Suprapubic skin (tissue), 4 donors: Measurements from ENCODE around the gene IKBIP. TPM values are rescaled to one million over a fixed set of nuclear protein-coding genes. Genes with fewer than 3 reads are reported as not detected.

Experiments
- DNase-seq, 2 donors: peaks; one replicate each; pipeline ENCODE4 v3.0.0-alpha.2; 2019; ENCODE audit warnings: low spot score in 2 of 2
- H3K27ac ChIP-seq: fragments of 200-600 bp; sonication (generic); one replicate; pipeline ENCODE4 v1.5.1; 2019
- H3K27me3 ChIP-seq: fragments of 200-600 bp; sonication (generic); one replicate; pipeline ENCODE4 v1.5.1; 2019
- H3K36me3 ChIP-seq: fragments of 200-600 bp; sonication (generic); one replicate; pipeline ENCODE4 v1.5.1; 2019
- H3K4me1 ChIP-seq: fragments of 200-600 bp; sonication (generic); one replicate; pipeline ENCODE4 v1.5.1; 2019
- H3K4me3 ChIP-seq: fragments of 200-600 bp; sonication (generic); one replicate; pipeline ENCODE4 v1.5.1; 2019; ENCODE audit warnings: mild to moderate bottlenecking
- H3K9me3 ChIP-seq: fragments of 200-600 bp; sonication (generic); one replicate; pipeline ENCODE4 v1.5.1; 2019
- CTCF ChIP-seq, 2 donors: fragments of 200-600 bp in 1 of 2; fragments of 450-650 bp in 1 of 2; sonication (generic) in 1 of 2; IDR thresholded peaks; one replicate each; pipeline ENCODE4 v1.5.1; 2016 to 2019; ENCODE audit warnings: antibody characterized with exemption in 2 of 2, mild to moderate bottlenecking in 1 of 2, moderate library complexity in 1 of 2
- EP300 ChIP-seq: sonication (generic); formaldehyde crosslinking; IDR thresholded peaks from one replicate; pipeline ENCODE4 v1.6.1; 2017; ENCODE audit warnings: antibody characterized with exemption
- POLR2A ChIP-seq, 2 donors: fragments of 450-650 bp; IDR thresholded peaks; one replicate each; pipeline ENCODE4 v1.6.1; 2017; ENCODE audit warnings: antibody characterized with exemption in 2 of 2, mild to moderate bottlenecking in 2 of 2, moderate library complexity in 2 of 2
- POLR2AphosphoS5 ChIP-seq, 3 donors: sonication (generic); formaldehyde crosslinking; IDR thresholded peaks; one replicate each; pipeline ENCODE4 v1.6.1; 2017; ENCODE audit warnings: antibody characterized with exemption in 3 of 3
- WGBS: methylation state at CpG from one replicate; pipeline ENCODE4 v1.1.5; 2018; 5-methylcytosine and 5-hydroxymethylcytosine counted together
- total RNA-seq, 4 donors: library from RNA; depleted of rRNA; stranded (reverse); fragments of >200 nt; gene quantifications; one replicate each; pipeline ENCODE4 v1.1.0, GENCODE V29; 2016

Gene IKBIP
- total RNA-seq, 4 donors from 2014 or later = 2.5 to 4.0 (median 3.4) TPM

- 94% methylated on average over 4 of the region's 4 CpGs for WGBS
- no peak overlapping the region for H3K27ac ChIP-seq
These were observed 69.6 kb downstream of the IKBIP start for GRCh38 chr12:98575013-98575412.

More at GRCh38 chr12:98575013-98575412, 69.6 kb downstream of the IKBIP start:
- H3K4me1 ChIP-seq = no peaks in the 10 kb centered on the region
- DNase-seq = no peak
- no peaks in the 10 kb centered on the region for H3K9me3 ChIP-seq
- H3K27me3 ChIP-seq = no peaks in the 10 kb centered on the region
- no peak overlapping the region for H3K4me3 ChIP-seq
- no peaks in the 10 kb centered on the region for H3K36me3 ChIP-seq
- no peak for TF ChIP-seq POLR2AphosphoS5 (IDR thresholded peaks at IDR 0.05)
- no peak for TF ChIP-seq POLR2A (IDR thresholded peaks at IDR 0.05)
- TF ChIP-seq EP300 = no peak
- no peak for TF ChIP-seq CTCF (IDR thresholded peaks at IDR 0.05)

Other genes with a start within 250 kb of the IKBIP start
- gene TMPO, start 129.2 kb downstream of the IKBIP start, total RNA-seq = 10 to 100 TPM; 45.7 to 66.5 (median 51.0) TPM
- gene SLC25A3, start 51.1 kb downstream of the IKBIP start, total RNA-seq = 100 to 1,000 TPM; 375 to 558 (median 498) TPM
- gene APAF1, start 502 bp upstream of the IKBIP start, total RNA-seq = 10 to 100 TPM in 3 of 4 donors, 1 to 10 TPM in 1; 6.2 to 19.7 (median 11.5) TPM